ENCODE data around the gene GPR137.

GRCh38 chr11:64253481-64253880 is 32.2 kb upstream of the GPR137 start:
- TF ChIP-seq, protein P1, sequence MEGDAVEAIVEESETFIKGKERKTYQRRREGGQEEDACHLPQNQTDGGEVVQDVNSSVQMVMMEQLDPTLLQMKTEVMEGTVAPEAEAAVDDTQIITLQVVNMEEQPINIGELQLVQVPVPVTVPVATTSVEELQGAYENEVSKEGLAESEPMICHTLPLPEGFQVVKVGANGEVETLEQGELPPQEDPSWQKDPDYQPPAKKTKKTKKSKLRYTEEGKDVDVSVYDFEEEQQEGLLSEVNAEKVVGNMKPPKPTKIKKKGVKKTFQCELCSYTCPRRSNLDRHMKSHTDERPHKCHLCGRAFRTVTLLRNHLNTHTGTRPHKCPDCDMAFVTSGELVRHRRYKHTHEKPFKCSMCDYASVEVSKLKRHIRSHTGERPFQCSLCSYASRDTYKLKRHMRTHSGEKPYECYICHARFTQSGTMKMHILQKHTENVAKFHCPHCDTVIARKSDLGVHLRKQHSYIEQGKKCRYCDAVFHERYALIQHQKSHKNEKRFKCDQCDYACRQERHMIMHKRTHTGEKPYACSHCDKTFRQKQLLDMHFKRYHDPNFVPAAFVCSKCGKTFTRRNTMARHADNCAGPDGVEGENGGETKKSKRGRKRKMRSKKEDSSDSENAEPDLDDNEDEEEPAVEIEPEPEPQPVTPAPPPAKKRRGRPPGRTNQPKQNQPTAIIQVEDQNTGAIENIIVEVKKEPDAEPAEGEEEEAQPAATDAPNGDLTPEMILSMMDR (IDR thresholded peaks at IDR 0.05) = no peak
- TF ChIP-seq POLR2A (IDR thresholded peaks at IDR 0.05) = no peak

Data from thyroid gland (tissue), 4 donors.